ENCODE measurements around the gene GPR137C. TPM values are rescaled to one million over a fixed set of nuclear protein-coding genes. Genes with fewer than 3 reads are reported as not detected.

GPR137C gene
- total RNA-seq, 1 donor from 2014 or later = 0.26 TPM

- DNase-seq (ENCODE audit: low read depth) (no peak), FAIRE-seq (no peak)
- no peaks in the 10 kb centered on the region for H3K36me3 ChIP-seq (ENCODE audit: control insufficient read depth, insufficient read depth, low read length)
- H3K4me3 ChIP-seq (ENCODE audit: low read depth, low read length) = no peak overlapping the region
- TF ChIP-seq, protein P1, sequence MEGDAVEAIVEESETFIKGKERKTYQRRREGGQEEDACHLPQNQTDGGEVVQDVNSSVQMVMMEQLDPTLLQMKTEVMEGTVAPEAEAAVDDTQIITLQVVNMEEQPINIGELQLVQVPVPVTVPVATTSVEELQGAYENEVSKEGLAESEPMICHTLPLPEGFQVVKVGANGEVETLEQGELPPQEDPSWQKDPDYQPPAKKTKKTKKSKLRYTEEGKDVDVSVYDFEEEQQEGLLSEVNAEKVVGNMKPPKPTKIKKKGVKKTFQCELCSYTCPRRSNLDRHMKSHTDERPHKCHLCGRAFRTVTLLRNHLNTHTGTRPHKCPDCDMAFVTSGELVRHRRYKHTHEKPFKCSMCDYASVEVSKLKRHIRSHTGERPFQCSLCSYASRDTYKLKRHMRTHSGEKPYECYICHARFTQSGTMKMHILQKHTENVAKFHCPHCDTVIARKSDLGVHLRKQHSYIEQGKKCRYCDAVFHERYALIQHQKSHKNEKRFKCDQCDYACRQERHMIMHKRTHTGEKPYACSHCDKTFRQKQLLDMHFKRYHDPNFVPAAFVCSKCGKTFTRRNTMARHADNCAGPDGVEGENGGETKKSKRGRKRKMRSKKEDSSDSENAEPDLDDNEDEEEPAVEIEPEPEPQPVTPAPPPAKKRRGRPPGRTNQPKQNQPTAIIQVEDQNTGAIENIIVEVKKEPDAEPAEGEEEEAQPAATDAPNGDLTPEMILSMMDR (IDR thresholded peaks at IDR 0.05; ENCODE audit: insufficient read depth, low read length, severe bottlenecking) = no peak
- no peaks in the 10 kb centered on the region for H3K27me3 ChIP-seq (ENCODE audit: control insufficient read depth, insufficient read depth, low read length)
Observed at GRCh38 chr14:52589646-52590045, 37.0 kb downstream of the GPR137C start.

DNA sequence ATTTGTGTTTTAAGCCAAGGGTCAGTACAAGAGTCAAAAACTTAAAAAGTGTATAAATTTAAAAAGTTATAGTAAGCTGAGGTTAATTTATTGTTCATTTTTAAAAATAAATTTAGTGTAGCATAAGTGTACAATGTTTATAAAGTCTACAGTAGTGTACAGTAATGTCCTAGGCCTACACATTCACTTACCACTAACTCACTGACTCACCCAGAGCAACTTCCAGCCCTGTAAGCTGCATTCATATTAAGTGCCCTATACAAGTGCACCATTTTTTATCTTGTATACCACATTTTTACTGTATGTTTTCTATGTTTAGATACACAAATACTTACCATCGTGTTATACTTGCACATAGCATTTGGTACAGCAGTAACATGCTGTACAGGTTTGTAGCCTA lies 37.7 kb downstream of the GPR137C start:
- no peaks in the 10 kb centered on the region for H3K27me3 ChIP-seq (ENCODE audit: control insufficient read depth, insufficient read depth, low read length)
- no peak overlapping the region for H3K4me3 ChIP-seq (ENCODE audit: low read depth, low read length)
- FAIRE-seq (no peak), DNase-seq (ENCODE audit: low read depth) (no peak)
- H3K36me3 ChIP-seq (ENCODE audit: control insufficient read depth, insufficient read depth, low read length) = no peaks in the 10 kb centered on the region
- TF ChIP-seq, protein P1 (IDR thresholded peaks at IDR 0.05; ENCODE audit: insufficient read depth, low read length, severe bottlenecking) = no peak

GRCh38 chr14:52596320-52596719 lies 43.7 kb downstream of the GPR137C start:
- FAIRE-seq (no peak), DNase-seq (ENCODE audit: low read depth) (no peak)
- H3K4me3 ChIP-seq (ENCODE audit: low read depth, low read length) = no peak overlapping the region
- TF ChIP-seq, protein P1 (IDR thresholded peaks at IDR 0.05; ENCODE audit: insufficient read depth, low read length, severe bottlenecking) = no peak
- H3K27me3 ChIP-seq (ENCODE audit: control insufficient read depth, insufficient read depth, low read length) = no peaks in the 10 kb centered on the region
- no peaks in the 10 kb centered on the region for H3K36me3 ChIP-seq (ENCODE audit: control insufficient read depth, insufficient read depth, low read length)

GRCh38 chr14:52596861-52597260 lies 44.2 kb downstream of the GPR137C start:
- no peak overlapping the region for H3K4me3 ChIP-seq (ENCODE audit: low read depth, low read length)
- DNase-seq (ENCODE audit: low read depth) = peak; percentile 55
- no peaks in the 10 kb centered on the region for H3K36me3 ChIP-seq (ENCODE audit: control insufficient read depth, insufficient read depth, low read length)
- TF ChIP-seq, protein P1 (IDR thresholded peaks at IDR 0.05; ENCODE audit: insufficient read depth, low read length, severe bottlenecking) = no peak
- no peak for FAIRE-seq
- H3K27me3 ChIP-seq (ENCODE audit: control insufficient read depth, insufficient read depth, low read length) = no peaks in the 10 kb centered on the region

GRCh38 chr14:52598568-52598967 lies 45.9 kb downstream of the GPR137C start:
- no peak overlapping the region for H3K4me3 ChIP-seq (ENCODE audit: low read depth, low read length)
- no peaks in the 10 kb centered on the region for H3K27me3 ChIP-seq (ENCODE audit: control insufficient read depth, insufficient read depth, low read length)
- DNase-seq (ENCODE audit: low read depth) = no peak
- no peaks in the 10 kb centered on the region for H3K36me3 ChIP-seq (ENCODE audit: control insufficient read depth, insufficient read depth, low read length)
- FAIRE-seq = no peak
- TF ChIP-seq, protein P1 (IDR thresholded peaks at IDR 0.05; ENCODE audit: insufficient read depth, low read length, severe bottlenecking) = no peak

- Histone ChIP-seq H3K36me3 (ENCODE audit: control insufficient read depth, insufficient read depth, low read length) (no peaks in the 10 kb centered on the region), H3K4me3 (ENCODE audit: low read depth, low read length) (no peak overlapping the region), H3K27me3 (ENCODE audit: control insufficient read depth, insufficient read depth, low read length) (no peaks in the 10 kb centered on the region)
- FAIRE-seq = no peak
- TF ChIP-seq, protein P1 (IDR thresholded peaks at IDR 0.05; ENCODE audit: insufficient read depth, low read length, severe bottlenecking) = no peak
- DNase-seq (ENCODE audit: low read depth) = no peak
Observed at GRCh38 chr14:52599974-52600373, 47.3 kb downstream of the GPR137C start.
